ENCODE data around the gene SMC2. TPM values are rescaled to one million over a fixed set of nuclear protein-coding genes. Genes with fewer than 3 reads are reported as not detected.

The SMC2 gene
- total and polyA plus RNA-seq, 10 of the 15 experiments (the other 5 are each of a cell fraction or from before 2014, with no cell fraction given), result 22.9 to 116 (median 50.0) TPM

GRCh38 chr9:104068546-104068945 is 25.6 kb upstream of the SMC2 start:
- Histone ChIP-seq H3K27me3 (replicated peaks in 1 of 2; ENCODE audit: control insufficient read depth in 2 of 2, insufficient read depth in 2 of 2, low read length in 1 of 2) (no peaks in the 10 kb centered on the region), H2AFZ (ENCODE audit: control insufficient read depth, low read depth, low read length) (no peak overlapping the region), H3K4me2 (ENCODE audit: control insufficient read depth, insufficient read depth) (no peak overlapping the region), H3K79me2 (ENCODE audit: control insufficient read depth, insufficient read depth, low read length) (no peaks in the 10 kb centered on the region), H3K27ac (ENCODE audit: control insufficient read depth, insufficient read depth) (no peak overlapping the region), H4K20me1 (ENCODE audit: control insufficient read depth, insufficient read depth) (no peaks in the 10 kb centered on the region), H3K9ac (ENCODE audit: control insufficient read depth, insufficient read depth, low read length) (no peak overlapping the region), H3K36me3 (ENCODE audit: control insufficient read depth in 2 of 2, insufficient read depth in 2 of 2, low read length in 1 of 2) (no peaks in the 10 kb centered on the region), H3K4me1 (ENCODE audit: control insufficient read depth, insufficient read depth, low read length) (no peaks in the 10 kb centered on the region), H3K4me3 (no peak overlapping the region), H3K9me3 (replicated peaks; ENCODE audit: control insufficient read depth, insufficient read depth, low read length) (no peaks in the 10 kb centered on the region)
- ChIA-PET SMC1A (ENCODE audit: uncharacterized antibody, unreplicated experiment) (interaction anchor here (0.9 kb wide), 1 partner anchor 275 kb away, joined by 3 read pairs; no protein-coding TSS in a partner anchor), POLR2A (no interaction called here), CTCF (no interaction called here), RAD21 (ENCODE audit: unreplicated experiment) (interaction anchor here (1.0 kb wide), 1 partner anchor 29 kb away, joined by 4 read pairs; no protein-coding TSS in a partner anchor)
- intact Hi-C loops (cut with micrococcal nuclease; ENCODE audit: unreplicated experiment), result no loop called here
- WGBS (ENCODE audit: insufficient coverage, insufficient replicate concordance, low lambda C conversion rate, missing lambda C conversion rate), result 13% methylated on average over 1 of the region's 1 CpG
- no TSS peak for BruUV-seq (replicated peaks)
- DNase-seq (ENCODE audit: low read depth, low spot score) (no peak), FAIRE-seq (no peak), ATAC-seq (no peak)
- no peak for TF ChIP-seq RBBP5 (conservative IDR thresholded peaks at IDR 0.05)
- TF ChIP-seq KAT2A (conservative IDR thresholded peaks at IDR 0.05; ENCODE audit: control insufficient read depth, low read depth, low read length), result no peak
- TF ChIP-seq SRF (IDR thresholded peaks at IDR 0.05; ENCODE audit: low read depth in 2 of 2, low read length in 2 of 2), result no peak
- TF ChIP-seq, protein P1, sequence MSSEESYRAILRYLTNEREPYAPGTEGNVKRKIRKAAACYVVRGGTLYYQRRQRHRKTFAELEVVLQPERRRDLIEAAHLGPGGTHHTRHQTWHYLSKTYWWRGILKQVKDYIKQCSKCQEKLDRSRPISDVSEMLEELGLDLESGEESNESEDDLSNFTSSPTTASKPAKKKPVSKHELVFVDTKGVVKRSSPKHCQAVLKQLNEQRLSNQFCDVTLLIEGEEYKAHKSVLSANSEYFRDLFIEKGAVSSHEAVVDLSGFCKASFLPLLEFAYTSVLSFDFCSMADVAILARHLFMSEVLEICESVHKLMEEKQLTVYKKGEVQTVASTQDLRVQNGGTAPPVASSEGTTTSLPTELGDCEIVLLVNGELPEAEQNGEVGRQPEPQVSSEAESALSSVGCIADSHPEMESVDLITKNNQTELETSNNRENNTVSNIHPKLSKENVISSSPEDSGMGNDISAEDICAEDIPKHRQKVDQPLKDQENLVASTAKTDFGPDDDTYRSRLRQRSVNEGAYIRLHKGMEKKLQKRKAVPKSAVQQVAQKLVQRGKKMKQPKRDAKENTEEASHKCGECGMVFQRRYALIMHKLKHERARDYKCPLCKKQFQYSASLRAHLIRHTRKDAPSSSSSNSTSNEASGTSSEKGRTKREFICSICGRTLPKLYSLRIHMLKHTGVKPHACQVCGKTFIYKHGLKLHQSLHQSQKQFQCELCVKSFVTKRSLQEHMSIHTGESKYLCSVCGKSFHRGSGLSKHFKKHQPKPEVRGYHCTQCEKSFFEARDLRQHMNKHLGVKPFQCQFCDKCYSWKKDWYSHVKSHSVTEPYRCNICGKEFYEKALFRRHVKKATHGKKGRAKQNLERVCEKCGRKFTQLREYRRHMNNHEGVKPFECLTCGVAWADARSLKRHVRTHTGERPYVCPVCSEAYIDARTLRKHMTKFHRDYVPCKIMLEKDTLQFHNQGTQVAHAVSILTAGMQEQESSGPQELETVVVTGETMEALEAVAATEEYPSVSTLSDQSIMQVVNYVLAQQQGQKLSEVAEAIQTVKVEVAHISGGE (CRISPR knock-in tag; IDR thresholded peaks at IDR 0.05), result no peak
- TF ChIP-seq CEBPB (IDR thresholded peaks at IDR 0.05; ENCODE audit: borderline replicate concordance in 1 of 2, low read depth in 2 of 2, low read length in 2 of 2), result no peak
- TF ChIP-seq DPF2 (IDR thresholded peaks at IDR 0.05), result no peak
- TF ChIP-seq PBX3 (IDR thresholded peaks at IDR 0.05; ENCODE audit: insufficient replicate concordance, low read depth, low read length), result no peak
- no peak for TF ChIP-seq MEF2A (IDR thresholded peaks at IDR 0.05; ENCODE audit: insufficient read depth, low read depth, low read length)
- no peak for TF ChIP-seq GATAD2B (conservative IDR thresholded peaks at IDR 0.05; ENCODE audit: low read depth)
- TF ChIP-seq, protein P2, sequence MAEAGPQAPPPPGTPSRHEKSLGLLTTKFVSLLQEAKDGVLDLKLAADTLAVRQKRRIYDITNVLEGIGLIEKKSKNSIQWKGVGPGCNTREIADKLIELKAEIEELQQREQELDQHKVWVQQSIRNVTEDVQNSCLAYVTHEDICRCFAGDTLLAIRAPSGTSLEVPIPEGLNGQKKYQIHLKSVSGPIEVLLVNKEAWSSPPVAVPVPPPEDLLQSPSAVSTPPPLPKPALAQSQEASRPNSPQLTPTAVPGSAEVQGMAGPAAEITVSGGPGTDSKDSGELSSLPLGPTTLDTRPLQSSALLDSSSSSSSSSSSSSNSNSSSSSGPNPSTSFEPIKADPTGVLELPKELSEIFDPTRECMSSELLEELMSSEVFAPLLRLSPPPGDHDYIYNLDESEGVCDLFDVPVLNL (IDR thresholded peaks at IDR 0.05; ENCODE audit: low read depth, low read length), result no peak
- TF ChIP-seq POLR2AphosphoS2 (IDR thresholded peaks at IDR 0.05; ENCODE audit: low read depth, low read length), result no peak
- TF ChIP-seq PKNOX1 (IDR thresholded peaks at IDR 0.05), result no peak
- TF ChIP-seq, protein P3, sequence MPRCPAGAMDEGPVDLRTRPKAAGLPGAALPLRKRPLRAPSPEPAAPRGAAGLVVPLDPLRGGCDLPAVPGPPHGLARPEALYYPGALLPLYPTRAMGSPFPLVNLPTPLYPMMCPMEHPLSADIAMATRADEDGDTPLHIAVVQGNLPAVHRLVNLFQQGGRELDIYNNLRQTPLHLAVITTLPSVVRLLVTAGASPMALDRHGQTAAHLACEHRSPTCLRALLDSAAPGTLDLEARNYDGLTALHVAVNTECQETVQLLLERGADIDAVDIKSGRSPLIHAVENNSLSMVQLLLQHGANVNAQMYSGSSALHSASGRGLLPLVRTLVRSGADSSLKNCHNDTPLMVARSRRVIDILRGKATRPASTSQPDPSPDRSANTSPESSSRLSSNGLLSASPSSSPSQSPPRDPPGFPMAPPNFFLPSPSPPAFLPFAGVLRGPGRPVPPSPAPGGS (IDR thresholded peaks at IDR 0.05; ENCODE audit: borderline replicate concordance, insufficient read depth, low read depth, low read length, poor library complexity, severe bottlenecking), result no peak
- TF ChIP-seq MXI1 (IDR thresholded peaks at IDR 0.05; ENCODE audit: low read depth, low read length), result no peak
- in situ Hi-C loops (cut with MboI), result no loop called here

Measured in GM12878 (cell line).